GM23338 (cell line): Measurements from ENCODE around the gene WFS1. TPM values are rescaled to one million over a fixed set of nuclear protein-coding genes. Genes with fewer than 3 reads are reported as not detected.

Source experiments
- ATAC-seq: fragments of 200-7000 bp; cut with Tn5 transposase; 3 replicates; pipeline ENCODE4 v1.9.1; 2020
- DNase-seq: peaks from one replicate; pipeline ENCODE4 v3.0.0-alpha.2; 2015; ENCODE audit warnings: low spot score
- H2AFZ ChIP-seq: fragments of 200-600 bp; sonication (generic); 2 replicates; pipeline ENCODE4 v1.8.0; 2016; ENCODE audit warnings: antibody characterized with exemption, mild to moderate bottlenecking, moderate library complexity
- H3F3A ChIP-seq: fragments of 200-600 bp; sonication (generic); replicated peaks from 2 replicates; pipeline ENCODE4 v1.8.0; 2017; ENCODE audit warnings: antibody characterized with exemption, mixed run types, low read depth
- H3K27ac ChIP-seq: fragments of 200-600 bp; sonication (generic); 2 replicates; pipeline ENCODE4 v1.6.1; 2016; ENCODE audit warnings: low read depth
- H3K27me3 ChIP-seq: fragments of 200-600 bp; sonication (generic); 2 replicates; pipeline ENCODE4 v1.8.0; 2016; ENCODE audit warnings: mild to moderate bottlenecking, mixed run types, moderate library complexity; ENCODE audit not compliant: insufficient read depth
- H3K36me3 ChIP-seq: fragments of 200-600 bp; sonication (generic); 2 replicates; pipeline ENCODE4 v1.8.0; 2016; ENCODE audit warnings: mild to moderate bottlenecking; ENCODE audit not compliant: insufficient read depth
- H3K4me1 ChIP-seq: fragments of 200-600 bp; sonication (generic); 2 replicates; pipeline ENCODE4 v1.8.0; 2016; ENCODE audit warnings: mild to moderate bottlenecking, moderate library complexity; ENCODE audit not compliant: insufficient read depth
- H3K4me2 ChIP-seq: fragments of 200-600 bp; sonication (generic); 2 replicates; pipeline ENCODE4 v1.7.1; 2017; ENCODE audit warnings: mixed run types
- H3K4me3 ChIP-seq: fragments of 200-600 bp; sonication (generic); 2 replicates; pipeline ENCODE4 v1.6.1; 2016; ENCODE audit warnings: mixed run types
- H3K79me2 ChIP-seq: fragments of 200-600 bp; sonication (generic); replicated peaks from 2 replicates; pipeline ENCODE4 v1.8.0; 2017; ENCODE audit warnings: mild to moderate bottlenecking; ENCODE audit not compliant: insufficient read depth
- H3K9me2 ChIP-seq: fragments of 200-600 bp; sonication (generic); 2 replicates; pipeline ENCODE4 v1.8.0; 2017; ENCODE audit not compliant: insufficient read depth
- H4K20me1 ChIP-seq: fragments of 200-600 bp; sonication (generic); replicated peaks from 2 replicates; pipeline ENCODE4 v1.8.0; 2017; ENCODE audit warnings: mild to moderate bottlenecking; ENCODE audit not compliant: insufficient read depth
- H3K27ac Mint-ChIP-seq: 2 replicates; pipeline ENCODE4 v1.8.0; 2020; ENCODE audit warnings: inconsistent platforms, mild to moderate bottlenecking, moderate library complexity, mixed read lengths
- H3K27me3 Mint-ChIP-seq: 3 replicates; pipeline ENCODE4 v1.8.0; 2022; ENCODE audit warnings: low read depth, mild to moderate bottlenecking, moderate library complexity, mixed read lengths, inconsistent platforms; ENCODE audit not compliant: insufficient read depth, poor library complexity
- H3K36me3 Mint-ChIP-seq: 3 replicates; pipeline ENCODE4 v1.8.0; 2021; ENCODE audit warnings: low read depth, mild to moderate bottlenecking, inconsistent platforms, moderate library complexity, mixed read lengths
- H3K4me1 Mint-ChIP-seq: 3 replicates; pipeline ENCODE4 v1.8.0; 2020; ENCODE audit warnings: mild to moderate bottlenecking, inconsistent platforms, mixed read lengths
- H3K4me3 Mint-ChIP-seq: 3 replicates; pipeline ENCODE4 v1.8.0; 2021; ENCODE audit warnings: moderate library complexity, mild to moderate bottlenecking, inconsistent platforms, mixed read lengths
- H3K9me3 Mint-ChIP-seq: 3 replicates; pipeline ENCODE4 v1.8.0; 2020; ENCODE audit warnings: moderate library complexity, mild to moderate bottlenecking, inconsistent platforms, mixed read lengths
- CREB1 ChIP-seq: fragments of 250-450 bp; sonication (Bioruptor Pico); IDR thresholded peaks from 2 replicates; pipeline ENCODE4 v1.5.0; 2020; ENCODE audit warnings: low read depth, mild to moderate bottlenecking, moderate library complexity
- polyA plus RNA-seq: library from polyadenylated mRNA; unstranded; fragments of >200 nt; fragmentation: Nextera tagmentation; extraction: Ambion mirVana; gene quantifications from 2 replicates; pipeline ENCODE4 v1.2.1, GENCODE V29; 2016
- total RNA-seq: library from RNA; depleted of rRNA; stranded (reverse); fragments of >200 nt; shearing (Covaris generic); gene quantifications from 2 replicates; pipeline ENCODE4 v1.2.3, GENCODE V29; 2014
- TF ChIP-seq, protein P1 (sequence below): fragments of 250-450 bp; sonication (Bioruptor Pico); IDR thresholded peaks from 2 replicates; pipeline ENCODE4 v1.5.0; 2020; ENCODE audit warnings: mild to moderate bottlenecking, moderate library complexity
- TF ChIP-seq, protein P2 (sequence below): IDR thresholded peaks from 2 replicates; pipeline ENCODE4 v1.6.1; 2016; ENCODE audit warnings: antibody characterized with exemption

The WFS1 gene
- total and polyA plus RNA-seq, 2 experiments from 2014 or later: 24.7 to 45.4 TPM

DNA sequence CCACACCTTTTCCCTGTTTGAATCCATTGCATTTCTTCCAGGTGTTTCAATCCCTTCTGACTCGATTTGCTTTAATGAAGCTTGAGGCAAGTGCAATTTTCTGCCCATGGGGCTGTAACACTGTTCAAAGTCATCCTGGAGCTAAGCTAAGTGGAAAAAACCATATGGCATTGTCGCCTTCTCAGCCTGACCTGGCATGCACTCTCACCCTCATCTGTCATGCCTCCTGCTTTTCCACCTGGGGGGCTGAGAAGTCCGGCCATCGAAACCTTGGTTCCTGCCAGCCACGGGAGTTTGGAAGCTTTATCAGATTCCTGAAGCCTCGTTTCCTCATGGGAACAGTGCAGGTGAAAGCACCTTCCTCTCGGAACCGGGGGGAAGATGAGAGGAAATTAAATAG is 38.2 kb downstream of the WFS1 start:
- H3K27me3 ChIP-seq: peaks cover 16% of the 10 kb centered on the region
- H3K4me1 Mint-ChIP-seq: peaks cover 6% of the 10 kb centered on the region; the same call in 1 of the 3 replicates
- H3K4me2 ChIP-seq: no peak overlapping the region
- no peaks in the 10 kb centered on the region for H3K79me2 ChIP-seq
- peaks cover 9% of the 10 kb centered on the region for H3K9me3 Mint-ChIP-seq
- H3K36me3 ChIP-seq: no peaks in the 10 kb centered on the region; the same call in 1 of the 2 replicates
- ATAC-seq: no peak
- H3K27ac Mint-ChIP-seq: no peak overlapping the region
- TF ChIP-seq, protein P1, sequence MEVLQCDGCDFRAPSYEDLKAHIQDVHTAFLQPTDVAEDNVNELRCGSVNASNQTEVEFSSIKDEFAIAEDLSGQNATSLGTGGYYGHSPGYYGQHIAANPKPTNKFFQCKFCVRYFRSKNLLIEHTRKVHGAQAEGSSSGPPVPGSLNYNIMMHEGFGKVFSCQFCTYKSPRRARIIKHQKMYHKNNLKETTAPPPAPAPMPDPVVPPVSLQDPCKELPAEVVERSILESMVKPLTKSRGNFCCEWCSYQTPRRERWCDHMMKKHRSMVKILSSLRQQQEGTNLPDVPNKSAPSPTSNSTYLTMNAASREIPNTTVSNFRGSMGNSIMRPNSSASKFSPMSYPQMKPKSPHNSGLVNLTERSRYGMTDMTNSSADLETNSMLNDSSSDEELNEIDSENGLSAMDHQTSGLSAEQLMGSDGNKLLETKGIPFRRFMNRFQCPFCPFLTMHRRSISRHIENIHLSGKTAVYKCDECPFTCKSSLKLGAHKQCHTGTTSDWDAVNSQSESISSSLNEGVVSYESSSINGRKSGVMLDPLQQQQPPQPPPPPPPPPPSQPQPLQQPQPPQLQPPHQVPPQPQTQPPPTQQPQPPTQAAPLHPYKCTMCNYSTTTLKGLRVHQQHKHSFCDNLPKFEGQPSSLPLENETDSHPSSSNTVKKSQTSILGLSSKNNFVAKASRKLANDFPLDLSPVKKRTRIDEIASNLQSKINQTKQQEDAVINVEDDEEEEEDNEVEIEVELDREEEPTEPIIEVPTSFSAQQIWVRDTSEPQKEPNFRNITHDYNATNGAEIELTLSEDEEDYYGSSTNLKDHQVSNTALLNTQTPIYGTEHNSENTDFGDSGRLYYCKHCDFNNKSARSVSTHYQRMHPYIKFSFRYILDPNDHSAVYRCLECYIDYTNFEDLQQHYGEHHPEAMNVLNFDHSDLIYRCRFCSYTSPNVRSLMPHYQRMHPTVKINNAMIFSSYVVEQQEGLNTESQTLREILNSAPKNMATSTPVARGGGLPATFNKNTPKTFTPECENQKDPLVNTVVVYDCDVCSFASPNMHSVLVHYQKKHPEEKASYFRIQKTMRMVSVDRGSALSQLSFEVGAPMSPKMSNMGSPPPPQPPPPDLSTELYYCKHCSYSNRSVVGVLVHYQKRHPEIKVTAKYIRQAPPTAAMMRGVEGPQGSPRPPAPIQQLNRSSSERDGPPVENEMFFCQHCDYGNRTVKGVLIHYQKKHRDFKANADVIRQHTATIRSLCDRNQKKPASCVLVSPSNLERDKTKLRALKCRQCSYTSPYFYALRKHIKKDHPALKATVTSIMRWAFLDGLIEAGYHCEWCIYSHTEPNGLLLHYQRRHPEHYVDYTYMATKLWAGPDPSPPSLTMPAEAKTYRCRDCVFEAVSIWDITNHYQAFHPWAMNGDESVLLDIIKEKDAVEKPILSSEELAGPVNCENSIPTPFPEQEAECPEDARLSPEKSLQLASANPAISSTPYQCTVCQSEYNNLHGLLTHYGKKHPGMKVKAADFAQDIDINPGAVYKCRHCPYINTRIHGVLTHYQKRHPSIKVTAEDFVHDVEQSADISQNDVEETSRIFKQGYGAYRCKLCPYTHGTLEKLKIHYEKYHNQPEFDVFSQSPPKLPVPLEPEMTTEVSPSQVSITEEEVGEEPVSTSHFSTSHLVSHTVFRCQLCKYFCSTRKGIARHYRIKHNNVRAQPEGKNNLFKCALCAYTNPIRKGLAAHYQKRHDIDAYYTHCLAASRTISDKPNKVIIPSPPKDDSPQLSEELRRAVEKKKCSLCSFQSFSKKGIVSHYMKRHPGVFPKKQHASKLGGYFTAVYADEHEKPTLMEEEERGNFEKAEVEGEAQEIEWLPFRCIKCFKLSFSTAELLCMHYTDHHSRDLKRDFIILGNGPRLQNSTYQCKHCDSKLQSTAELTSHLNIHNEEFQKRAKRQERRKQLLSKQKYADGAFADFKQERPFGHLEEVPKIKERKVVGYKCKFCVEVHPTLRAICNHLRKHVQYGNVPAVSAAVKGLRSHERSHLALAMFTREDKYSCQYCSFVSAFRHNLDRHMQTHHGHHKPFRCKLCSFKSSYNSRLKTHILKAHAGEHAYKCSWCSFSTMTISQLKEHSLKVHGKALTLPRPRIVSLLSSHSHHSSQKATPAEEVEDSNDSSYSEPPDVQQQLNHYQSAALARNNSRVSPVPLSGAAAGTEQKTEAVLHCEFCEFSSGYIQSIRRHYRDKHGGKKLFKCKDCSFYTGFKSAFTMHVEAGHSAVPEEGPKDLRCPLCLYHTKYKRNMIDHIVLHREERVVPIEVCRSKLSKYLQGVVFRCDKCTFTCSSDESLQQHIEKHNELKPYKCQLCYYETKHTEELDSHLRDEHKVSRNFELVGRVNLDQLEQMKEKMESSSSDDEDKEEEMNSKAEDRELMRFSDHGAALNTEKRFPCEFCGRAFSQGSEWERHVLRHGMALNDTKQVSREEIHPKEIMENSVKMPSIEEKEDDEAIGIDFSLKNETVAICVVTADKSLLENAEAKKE (CRISPR knock-in tag): no peak
- TF ChIP-seq, protein P2, sequence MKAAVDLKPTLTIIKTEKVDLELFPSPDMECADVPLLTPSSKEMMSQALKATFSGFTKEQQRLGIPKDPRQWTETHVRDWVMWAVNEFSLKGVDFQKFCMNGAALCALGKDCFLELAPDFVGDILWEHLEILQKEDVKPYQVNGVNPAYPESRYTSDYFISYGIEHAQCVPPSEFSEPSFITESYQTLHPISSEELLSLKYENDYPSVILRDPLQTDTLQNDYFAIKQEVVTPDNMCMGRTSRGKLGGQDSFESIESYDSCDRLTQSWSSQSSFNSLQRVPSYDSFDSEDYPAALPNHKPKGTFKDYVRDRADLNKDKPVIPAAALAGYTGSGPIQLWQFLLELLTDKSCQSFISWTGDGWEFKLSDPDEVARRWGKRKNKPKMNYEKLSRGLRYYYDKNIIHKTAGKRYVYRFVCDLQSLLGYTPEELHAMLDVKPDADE: no peak
- TF ChIP-seq CREB1 (CRISPR knock-in tag): no peak
- peaks cover 7% of the 10 kb centered on the region; the same call in 2 of the 3 replicates for H3K36me3 Mint-ChIP-seq
- H3F3A ChIP-seq: no peaks in the 10 kb centered on the region; the same call in 1 of the 2 replicates
- no peak overlapping the region for H3K4me3 Mint-ChIP-seq
- H3K4me3 ChIP-seq: no peak overlapping the region
- H4K20me1 ChIP-seq: no peaks in the 10 kb centered on the region
- H3K9me2 ChIP-seq: no peaks in the 10 kb centered on the region
- no peak for DNase-seq
- no peak overlapping the region for H2AFZ ChIP-seq
- H3K4me1 ChIP-seq: peaks cover 3% of the 10 kb centered on the region; the same call in 1 of the 2 replicates
- peaks cover 25% of the 10 kb centered on the region for H3K27me3 Mint-ChIP-seq
- H3K27ac ChIP-seq: no peak overlapping the region
